ENCODE data around the gene TPI1. TPM values are rescaled to one million over a fixed set of nuclear protein-coding genes. Genes with fewer than 3 reads are reported as not detected.

The TPI1 gene
- polyA plus RNA-seq, 3 donors: 446 to 839 (median 764) TPM

GRCh38 chr12:6849427-6849826 is 17.9 kb upstream of the TPI1 start:
- Histone ChIP-seq H4K20me1 (ENCODE audit: insufficient read depth, low read length) (peaks cover 5% of the 10 kb centered on the region), H3K4me1 (ENCODE audit: control insufficient read depth in 1 of 2, insufficient read depth in 2 of 2, low read length in 2 of 2) (peaks cover 29 to 35% of the 10 kb centered on the region in 2 donors), H3K79me2 (ENCODE audit: insufficient read depth, low read length) (peaks cover 42% of the 10 kb centered on the region), H3K9ac (ENCODE audit: insufficient read depth, low read length, poor library complexity, severe bottlenecking) (no peak overlapping the region), H2AFZ (ENCODE audit: insufficient read depth, low read depth, low read length, poor library complexity, severe bottlenecking) (no peak overlapping the region), H3K27me3 (ENCODE audit: control insufficient read depth in 2 of 2, insufficient read depth in 2 of 2, low read length in 2 of 2) (no peaks in the 10 kb centered on the region), H3K4me3 (replicated peaks in 1 of 3; ENCODE audit: low read depth in 2 of 3, low read length in 3 of 3) (no peak overlapping the region), H3K36me3 (replicated peaks in 1 of 2; ENCODE audit: control insufficient read depth in 1 of 2, insufficient read depth in 2 of 2, low read length in 2 of 2) (peaks cover 3 to 30% of the 10 kb centered on the region in 2 donors), H3K4me2 (replicated peaks; ENCODE audit: extremely low read depth, low read length, poor library complexity, severe bottlenecking) (no peak overlapping the region), H3K27ac (ENCODE audit: low read depth in 1 of 2, low read length in 2 of 2) (no peak overlapping the region), H3K9me3 (replicated peaks in 1 of 2; ENCODE audit: control insufficient read depth in 1 of 2, insufficient read depth in 1 of 2, low read length in 2 of 2) (no peaks in the 10 kb centered on the region)
- Mint-ChIP-seq H3K27ac (peak overlapping the region in 2 of 7 donors; percentile 31 to 52), H3K9me3 (no peaks in the 10 kb centered on the region), H3K4me1 (peaks cover 39% of the 10 kb centered on the region), H3K36me3 (peaks cover 18 to 41% of the 10 kb centered on the region in 2 donors), H3K4me3 (no peak overlapping the region), H3K27me3 (ENCODE audit: low read depth in 3 of 3) (peaks cover 0 to 1% (median 0%) of the 10 kb centered on the region in 3 donors)
- no peak for DNase-seq
- intact Hi-C loops (cut with micrococcal nuclease): no loop called here
- 13% methylated on average over 1 of the region's 2 CpGs for WGBS (ENCODE audit: insufficient coverage)
- TF ChIP-seq CTCF (IDR thresholded peaks at IDR 0.05): no peak

DNA sequence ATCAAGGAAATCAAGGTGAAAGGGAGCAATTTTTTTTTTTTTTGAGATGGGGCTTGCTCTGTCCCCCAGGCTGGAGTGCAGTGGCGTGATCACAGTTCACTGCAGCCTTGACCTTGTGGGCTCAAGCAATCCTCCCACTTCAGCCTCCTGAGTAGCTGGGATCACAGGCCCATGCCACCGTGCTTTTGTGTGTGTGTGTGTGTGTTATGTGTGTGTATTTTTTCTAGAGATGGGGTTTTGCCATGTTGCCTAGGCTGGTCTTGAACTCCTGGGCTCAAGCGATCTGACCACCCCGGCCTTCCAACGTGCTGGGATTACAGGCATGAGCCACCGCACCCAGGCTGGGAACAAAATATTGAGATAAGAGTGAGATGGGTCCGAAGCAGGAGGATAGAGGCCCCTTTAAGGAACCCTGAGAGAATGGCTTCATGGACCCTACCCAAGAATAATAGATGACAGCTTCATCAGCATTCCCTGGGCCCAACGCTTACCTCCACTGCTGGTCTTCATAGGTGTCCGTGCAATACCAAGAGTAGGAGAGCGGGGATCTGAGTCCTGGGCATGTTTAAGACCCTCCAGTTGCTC is 17.3 kb upstream of the TPI1 start:
- WGBS (ENCODE audit: insufficient coverage): 98% methylated on average over 8 of the region's 10 CpGs
- Histone ChIP-seq H3K27ac (ENCODE audit: low read depth in 1 of 2, low read length in 2 of 2) (peak overlapping the region in 1 of 2 donors; percentile 85), H3K4me1 (ENCODE audit: control insufficient read depth in 1 of 2, insufficient read depth in 2 of 2, low read length in 2 of 2) (peaks cover 29 to 35% of the 10 kb centered on the region in 2 donors), H3K27me3 (ENCODE audit: control insufficient read depth in 2 of 2, insufficient read depth in 2 of 2, low read length in 2 of 2) (no peaks in the 10 kb centered on the region), H3K4me2 (replicated peaks; ENCODE audit: extremely low read depth, low read length, poor library complexity, severe bottlenecking) (peak overlapping the region; percentile 89), H3K36me3 (replicated peaks in 1 of 2; ENCODE audit: control insufficient read depth in 1 of 2, insufficient read depth in 2 of 2, low read length in 2 of 2) (peaks cover 6 to 34% of the 10 kb centered on the region in 2 donors), H3K9ac (ENCODE audit: insufficient read depth, low read length, poor library complexity, severe bottlenecking) (no peak overlapping the region), H3K79me2 (ENCODE audit: insufficient read depth, low read length) (peaks cover 46% of the 10 kb centered on the region), H2AFZ (ENCODE audit: insufficient read depth, low read depth, low read length, poor library complexity, severe bottlenecking) (no peak overlapping the region), H3K4me3 (replicated peaks in 1 of 3; ENCODE audit: low read depth in 2 of 3, low read length in 3 of 3) (peak overlapping the region in 1 of 3 experiments; percentile 93), H3K9me3 (replicated peaks in 1 of 2; ENCODE audit: control insufficient read depth in 1 of 2, insufficient read depth in 1 of 2, low read length in 2 of 2) (no peaks in the 10 kb centered on the region), H4K20me1 (ENCODE audit: insufficient read depth, low read length) (peaks cover 9% of the 10 kb centered on the region)
- Mint-ChIP-seq H3K4me1 (peaks cover 39% of the 10 kb centered on the region), H3K4me3 (no peak overlapping the region), H3K27ac (peak overlapping the region in 4 of 7 donors; percentile 33 to 68 (median 50)), H3K36me3 (peaks cover 19 to 37% of the 10 kb centered on the region in 2 donors), H3K27me3 (ENCODE audit: low read depth in 3 of 3) (peaks cover 0 to 1% (median 0%) of the 10 kb centered on the region in 3 donors), H3K9me3 (no peaks in the 10 kb centered on the region)
- intact Hi-C loops (cut with micrococcal nuclease): loop anchor here in 1 of 2 donors (2.0 to 10.0 kb wide), 2 partner anchors 55 to 187 kb away; partner anchors contain the start of genes ING4 and LRRC23
- no peak for TF ChIP-seq CTCF (IDR thresholded peaks at IDR 0.05)
- no peak for DNase-seq

All from CD14-positive monocyte (primary cell).